Right cardiac atrium (tissue), 5 donors: ENCODE results near the gene ZNF526. TPM values are rescaled to one million over a fixed set of nuclear protein-coding genes. Genes with fewer than 3 reads are reported as not detected.

Source experiments
- ATAC-seq, 2 donors: fragments of 200-7000 bp; cut with Tn5 transposase; one replicate each; pipeline versions ENCODE4 v1.8.0 to v1.9.1; 2020; ENCODE audit warnings: moderate library complexity in 2 of 2, mild to moderate bottlenecking in 1 of 2
- DNase-seq, 3 donors: peaks; one replicate each; pipeline ENCODE4 v3.0.0-alpha.2; 2020
- H3K27ac ChIP-seq: one replicate; pipeline ENCODE4 v1.5.1; 2013; ENCODE audit warnings: mild to moderate bottlenecking, low read length, control low read depth, moderate library complexity
- H3K27me3 ChIP-seq: one replicate; pipeline ENCODE4 v1.6.1; 2013; ENCODE audit not compliant: control insufficient read depth, insufficient read depth
- H3K4me1 ChIP-seq: one replicate; pipeline ENCODE4 v1.6.1; 2013; ENCODE audit warnings: low read length; ENCODE audit not compliant: control insufficient read depth, insufficient read depth
- H3K4me3 ChIP-seq: one replicate; pipeline ENCODE4 v1.5.1; 2013; ENCODE audit warnings: low read length, control low read depth
- H3K9me3 ChIP-seq: one replicate; pipeline ENCODE4 v1.6.1; 2013; ENCODE audit warnings: low read length; ENCODE audit not compliant: control insufficient read depth
- WGBS: extraction: QIAGEN DNeasy Blood & Tissue Kit; methylation state at CpG from one replicate; pipeline ENCODE4 v1.1.7; 2013; 5-methylcytosine and 5-hydroxymethylcytosine counted together
- intact Hi-C, 4 donors: fragments of 100-400 bp; cut with DNase I; formaldehyde crosslinking; loops; one replicate each; pipeline versions ENCODE4 v1.11.0 to v1.14.0; 2022 to 2023
- polyA plus RNA-seq: library from polyadenylated mRNA; stranded (reverse); fragments of 200-250 nt; gene quantifications from one replicate; pipeline ENCODE4 v1.2.3, GENCODE V29; 2013
- total RNA-seq, 4 donors: library from RNA; stranded (reverse); fragmentation: NEBNext Ultra II Directional; extraction: Animal tissue kit (Norgen Biotek cat#: 25700); gene quantifications; one replicate each; pipeline ENCODE4 v1.2.1, GENCODE V29; 2021
- donor health status: healthy with polysubstance abuse.
- donor health status: DM: no; HTN: yes; CAD: no.
- donor health status: DM: no; HTN: no; CAD: no.
- donor health status: DM: no; HTN: yes; CAD: no; lungs with severe emphysema.
- donor health status: DM: yes; HTN: yes; CAD: no.

Gene ZNF526
- total and polyA plus RNA-seq, 5 donors, result 3.3 to 7.3 (median 6.3) TPM

DNA sequence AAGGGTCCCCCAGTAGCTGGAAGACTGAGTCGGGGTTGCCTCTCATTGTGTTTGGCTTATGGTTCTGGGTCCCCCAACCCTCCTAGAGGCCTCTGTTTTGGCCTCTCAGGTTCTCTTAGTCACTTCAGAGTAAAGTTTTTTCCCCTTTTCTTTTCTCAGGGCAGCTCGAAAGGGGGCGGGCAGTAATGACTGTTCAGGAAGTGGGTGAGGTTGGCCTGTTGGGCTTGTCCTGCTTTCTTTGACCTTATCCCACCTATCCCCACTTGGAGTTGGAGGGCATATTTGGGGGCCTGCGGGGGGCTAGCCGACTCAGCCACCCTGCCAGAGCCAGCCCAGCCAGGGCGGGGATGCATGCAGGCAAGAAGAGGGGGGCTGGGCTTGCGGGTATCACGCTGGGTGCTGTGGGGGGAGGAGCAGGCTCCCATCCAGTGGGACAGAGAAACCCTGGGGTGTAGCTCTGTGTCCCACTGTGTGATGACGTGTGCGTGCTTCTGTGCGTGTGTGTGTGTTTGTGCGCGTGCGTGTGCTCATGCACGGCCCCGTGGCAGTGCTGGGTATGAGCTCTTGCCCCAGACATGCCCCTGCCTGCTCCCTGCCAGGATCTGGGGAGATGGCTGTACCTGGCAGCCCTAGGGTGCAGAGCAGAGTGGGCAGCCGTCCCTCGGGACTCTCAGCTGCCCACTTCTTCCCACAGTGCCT is 50.4 kb downstream of the ZNF526 start:
- intact Hi-C loops, result no loop called here
- DNase-seq (peak; percentile 69 to 83 (median 82)), ATAC-seq (peak in 1 of 2 donors; percentile 1)
- no peaks in the 10 kb centered on the region for H3K27me3 ChIP-seq
- H3K4me3 ChIP-seq, result peak overlapping the region; percentile 71
- 10% methylated on average over 18 of the region's 18 CpGs for WGBS
- peak overlapping the region; percentile 67 for H3K27ac ChIP-seq
- H3K4me1 ChIP-seq, result peaks cover 6% of the 10 kb centered on the region
- no peaks in the 10 kb centered on the region for H3K9me3 ChIP-seq

DNA sequence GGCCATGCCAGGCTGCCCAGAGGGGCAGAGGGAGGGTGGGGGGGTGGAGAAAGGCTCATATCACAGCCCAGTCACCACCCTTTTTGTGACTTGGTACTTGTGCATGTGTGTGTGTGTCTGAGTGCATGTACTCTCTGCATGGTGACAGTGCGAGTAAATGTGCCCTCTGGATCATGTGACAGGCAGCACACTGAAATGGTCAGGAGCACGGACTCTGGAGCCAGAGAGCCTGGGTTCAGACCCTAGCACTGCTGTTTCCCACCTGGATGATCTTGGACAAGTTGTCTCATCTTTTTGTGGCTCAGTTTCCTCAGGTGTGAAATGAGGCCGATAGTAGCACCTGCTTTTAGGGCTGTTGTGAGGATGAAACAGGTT is 50.9 kb downstream of the ZNF526 start:
- Histone ChIP-seq H3K9me3 (no peaks in the 10 kb centered on the region), H3K4me3 (peak overlapping the region; percentile 71), H3K4me1 (peaks cover 6% of the 10 kb centered on the region), H3K27ac (peak overlapping the region; percentile 67), H3K27me3 (no peaks in the 10 kb centered on the region)
- intact Hi-C loops, result no loop called here
- no peak for DNase-seq
- no peak for ATAC-seq
- 44% methylated on average over 3 of the region's 3 CpGs for WGBS

DNA sequence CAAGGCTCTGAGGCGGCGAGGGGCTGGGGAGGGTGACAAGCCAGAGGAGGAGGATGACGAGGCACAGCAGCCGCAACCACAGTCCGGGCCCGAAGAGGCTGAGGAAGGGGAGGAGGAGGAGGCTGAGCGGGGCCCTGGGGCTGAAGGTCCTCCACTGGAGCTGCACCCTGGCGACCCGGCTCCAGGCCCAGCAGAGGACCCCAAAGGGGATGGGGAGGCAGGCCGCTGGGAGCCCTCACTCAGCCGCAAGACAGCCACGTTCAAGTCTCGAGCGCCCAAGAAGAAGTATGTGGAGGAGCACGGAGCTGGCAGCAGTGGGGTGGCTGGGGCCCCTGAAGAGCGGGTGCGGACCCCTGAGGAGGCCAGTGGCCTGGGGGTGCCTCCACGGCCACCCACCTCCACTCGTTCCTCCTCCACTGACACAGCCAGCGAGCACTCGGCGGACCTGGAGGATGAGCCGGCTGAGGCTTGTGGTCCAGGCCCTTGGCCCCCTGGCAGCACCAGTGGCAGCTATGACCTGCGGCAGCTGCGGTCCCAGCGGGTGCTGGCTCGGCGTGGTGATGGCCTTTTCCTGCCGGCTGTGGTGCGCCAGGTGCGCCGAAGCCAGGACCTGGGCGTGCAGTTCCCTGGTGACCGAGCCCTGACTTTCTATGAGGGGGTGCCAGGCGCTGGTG is 51.9 kb downstream of the ZNF526 start:
- no peaks in the 10 kb centered on the region for H3K27me3 ChIP-seq
- no peak overlapping the region for H3K27ac ChIP-seq
- peak; percentile 14 to 69 (median 62) for DNase-seq
- 89% methylated on average over 35 of the region's 35 CpGs for WGBS
- H3K4me3 ChIP-seq, result no peak overlapping the region
- H3K9me3 ChIP-seq, result no peaks in the 10 kb centered on the region
- H3K4me1 ChIP-seq, result peaks cover 8% of the 10 kb centered on the region
- ATAC-seq, result no peak
- intact Hi-C loops, result no loop called here

DNA sequence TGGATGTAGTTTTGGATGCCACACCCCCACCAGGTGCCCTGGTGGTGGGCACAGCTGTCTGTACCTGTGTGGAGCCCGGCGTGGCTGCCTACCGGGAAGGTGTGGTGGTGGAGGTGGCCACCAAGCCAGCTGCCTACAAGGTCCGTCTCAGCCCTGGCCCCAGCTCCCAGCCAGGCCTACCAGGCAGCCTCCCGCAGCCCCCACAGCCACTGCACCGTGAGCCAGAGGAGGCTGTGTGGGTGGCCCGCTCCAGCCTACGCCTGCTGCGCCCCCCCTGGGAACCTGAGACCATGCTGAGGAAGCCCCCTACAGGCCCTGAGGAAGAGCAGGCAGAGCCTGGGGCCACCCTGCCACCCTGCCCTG is 52.4 kb downstream of the ZNF526 start:
- DNase-seq (no peak), ATAC-seq (no peak)
- 81% methylated on average over 9 of the region's 9 CpGs for WGBS
- H3K27me3 ChIP-seq, result no peaks in the 10 kb centered on the region
- H3K4me1 ChIP-seq, result peaks cover 10% of the 10 kb centered on the region
- intact Hi-C loops, result no loop called here
- no peak overlapping the region for H3K27ac ChIP-seq
- no peaks in the 10 kb centered on the region for H3K9me3 ChIP-seq
- H3K4me3 ChIP-seq, result no peak overlapping the region

DNA sequence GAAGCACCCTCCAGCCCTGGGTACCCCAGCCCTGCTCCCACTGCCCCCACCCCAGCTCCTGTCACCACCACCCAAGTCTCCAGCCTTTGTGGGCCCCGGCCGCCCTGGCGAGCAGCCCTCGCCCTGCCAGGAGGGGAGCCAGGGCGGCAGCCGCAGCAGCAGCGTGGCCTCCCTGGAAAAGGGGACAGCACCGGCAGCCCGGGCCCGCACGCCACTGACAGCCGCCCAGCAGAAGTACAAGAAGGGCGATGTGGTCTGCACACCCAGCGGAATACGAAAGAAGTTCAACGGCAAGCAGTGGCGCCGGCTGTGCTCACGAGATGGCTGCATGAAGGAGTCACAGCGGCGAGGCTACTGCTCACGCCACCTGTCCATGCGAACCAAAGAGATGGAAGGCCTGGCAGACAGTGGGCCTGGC is 52.9 kb downstream of the ZNF526 start:
- ATAC-seq (no peak), DNase-seq (peak in 2 of 3 donors; percentile 44 to 66)
- H3K27me3 ChIP-seq, result no peaks in the 10 kb centered on the region
- no peaks in the 10 kb centered on the region for H3K9me3 ChIP-seq
- H3K4me3 ChIP-seq, result no peak overlapping the region
- no peak overlapping the region for H3K27ac ChIP-seq
- 95% methylated on average over 23 of the region's 23 CpGs for WGBS
- intact Hi-C loops, result no loop called here
- peaks cover 14% of the 10 kb centered on the region for H3K4me1 ChIP-seq

DNA sequence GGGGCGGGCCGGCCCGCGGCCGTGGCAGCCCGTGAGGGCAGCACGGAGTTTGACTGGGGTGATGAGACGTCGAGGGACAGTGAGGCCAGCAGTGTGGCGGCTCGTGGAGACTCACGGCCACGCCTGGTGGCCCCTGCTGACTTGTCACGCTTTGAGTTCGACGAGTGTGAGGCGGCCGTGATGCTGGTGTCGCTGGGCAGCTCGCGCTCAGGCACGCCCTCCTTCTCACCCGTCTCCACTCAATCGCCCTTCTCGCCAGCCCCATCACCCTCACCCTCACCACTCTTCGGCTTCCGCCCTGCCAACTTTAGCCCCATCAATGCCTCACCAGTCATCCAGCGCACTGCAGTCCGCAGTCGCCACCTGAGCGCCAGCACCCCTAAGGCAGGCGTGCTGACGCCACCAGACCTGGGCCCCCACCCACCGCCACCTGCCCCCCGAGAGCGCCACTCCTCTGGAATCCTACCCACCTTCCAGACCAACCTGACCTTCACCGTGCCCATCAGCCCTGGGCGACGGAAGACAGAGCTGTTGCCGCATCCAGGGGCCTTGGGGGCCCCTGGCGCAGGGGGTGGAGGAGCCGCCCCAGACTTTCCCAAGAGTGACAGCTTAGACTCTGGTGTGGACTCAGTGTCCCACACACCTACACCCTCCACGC is 53.4 kb downstream of the ZNF526 start:
- 89% methylated on average over 43 of the region's 43 CpGs for WGBS
- intact Hi-C loops, result no loop called here
- H3K27ac ChIP-seq, result no peak overlapping the region
- peak in 2 of 3 donors; percentile 50 to 54 for DNase-seq
- H3K9me3 ChIP-seq, result no peaks in the 10 kb centered on the region
- H3K4me1 ChIP-seq, result peaks cover 18% of the 10 kb centered on the region
- no peaks in the 10 kb centered on the region for H3K27me3 ChIP-seq
- no peak overlapping the region for H3K4me3 ChIP-seq
- no peak for ATAC-seq

DNA sequence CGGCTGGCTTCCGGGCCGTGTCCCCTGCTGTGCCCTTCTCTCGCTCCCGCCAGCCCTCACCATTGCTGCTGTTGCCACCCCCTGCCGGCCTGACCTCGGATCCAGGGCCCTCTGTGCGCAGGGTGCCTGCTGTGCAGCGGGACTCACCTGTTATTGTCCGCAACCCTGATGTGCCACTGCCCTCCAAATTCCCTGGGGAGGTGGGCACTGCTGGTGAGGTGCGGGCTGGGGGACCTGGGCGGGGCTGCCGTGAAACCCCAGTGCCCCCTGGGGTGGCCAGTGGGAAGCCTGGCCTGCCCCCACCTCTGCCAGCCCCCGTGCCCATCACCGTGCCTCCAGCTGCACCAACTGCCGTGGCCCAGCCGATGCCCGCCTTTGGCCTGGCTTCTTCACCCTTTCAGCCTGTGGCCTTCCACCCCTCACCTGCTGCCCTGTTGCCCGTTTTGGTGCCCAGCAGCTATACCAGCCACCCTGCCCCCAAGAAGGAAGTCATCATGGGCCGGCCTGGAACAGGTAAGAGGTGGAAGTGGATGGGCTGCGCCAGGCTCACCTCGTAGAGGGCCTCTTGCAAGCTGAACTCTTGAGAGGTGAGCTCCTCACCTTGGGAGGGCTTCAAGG is 54.1 kb downstream of the ZNF526 start:
- H3K27me3 ChIP-seq, result no peaks in the 10 kb centered on the region
- no peak for ATAC-seq
- H3K4me1 ChIP-seq, result peaks cover 24% of the 10 kb centered on the region
- H3K4me3 ChIP-seq, result no peak overlapping the region
- WGBS, result 89% methylated on average over 22 of the region's 22 CpGs
- H3K9me3 ChIP-seq, result no peaks in the 10 kb centered on the region
- peak in 2 of 3 donors; percentile 62 to 71 for DNase-seq
- intact Hi-C loops, result no loop called here
- H3K27ac ChIP-seq, result no peak overlapping the region

DNA sequence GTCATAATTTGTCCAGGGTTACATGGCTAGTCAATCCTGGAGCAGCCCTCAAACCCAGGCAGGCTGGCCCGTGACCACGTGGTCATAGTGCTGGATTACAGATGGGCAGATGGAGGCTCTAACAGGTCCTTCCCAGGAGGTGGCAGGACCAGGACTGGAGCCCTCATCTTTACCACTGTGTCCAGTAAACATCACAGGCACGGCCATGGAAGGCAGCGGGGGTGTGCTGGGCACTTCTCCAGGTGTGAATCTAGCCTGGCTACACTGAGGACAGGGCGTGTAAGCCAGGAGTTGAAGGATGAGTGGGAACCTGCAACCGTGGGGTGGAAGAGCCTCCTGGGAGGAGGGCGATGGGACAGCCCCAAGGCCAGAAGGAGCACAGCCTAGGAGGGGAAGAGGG is 55.0 kb downstream of the ZNF526 start:
- Histone ChIP-seq H3K4me1 (peaks cover 24% of the 10 kb centered on the region), H3K9me3 (no peaks in the 10 kb centered on the region), H3K27me3 (no peaks in the 10 kb centered on the region), H3K4me3 (no peak overlapping the region), H3K27ac (no peak overlapping the region)
- DNase-seq (peak in 1 of 3 donors; percentile 26), ATAC-seq (no peak)
- 69% methylated on average over 7 of the region's 7 CpGs for WGBS
- intact Hi-C loops, result no loop called here

DNA sequence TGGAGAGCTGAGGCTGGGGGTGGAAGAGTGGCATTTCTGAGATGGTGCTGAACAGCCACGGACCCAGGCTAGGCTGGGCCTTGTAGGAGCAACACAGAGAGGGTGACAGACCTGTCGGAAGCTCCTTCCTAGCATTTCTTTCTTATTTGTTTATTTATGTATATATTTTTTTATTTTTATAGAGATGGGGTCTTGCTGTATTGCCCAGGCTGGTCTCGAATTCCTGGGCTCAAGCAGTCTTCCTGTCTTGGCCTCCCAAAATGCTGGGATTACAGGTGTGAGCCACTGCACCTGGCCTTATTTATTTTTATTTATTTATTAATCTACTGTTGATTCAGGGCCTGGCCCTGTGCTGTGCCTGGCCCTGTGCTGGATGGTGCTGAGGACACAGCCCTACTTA is 55.4 kb downstream of the ZNF526 start:
- DNase-seq, result peak in 1 of 3 donors; percentile 12
- no peaks in the 10 kb centered on the region for H3K9me3 ChIP-seq
- peaks cover 24% of the 10 kb centered on the region for H3K4me1 ChIP-seq
- H3K4me3 ChIP-seq, result no peak overlapping the region
- no peaks in the 10 kb centered on the region for H3K27me3 ChIP-seq
- intact Hi-C loops, result no loop called here
- no peak overlapping the region for H3K27ac ChIP-seq
- no peak for ATAC-seq
- 90% methylated on average over 3 of the region's 3 CpGs for WGBS

DNA sequence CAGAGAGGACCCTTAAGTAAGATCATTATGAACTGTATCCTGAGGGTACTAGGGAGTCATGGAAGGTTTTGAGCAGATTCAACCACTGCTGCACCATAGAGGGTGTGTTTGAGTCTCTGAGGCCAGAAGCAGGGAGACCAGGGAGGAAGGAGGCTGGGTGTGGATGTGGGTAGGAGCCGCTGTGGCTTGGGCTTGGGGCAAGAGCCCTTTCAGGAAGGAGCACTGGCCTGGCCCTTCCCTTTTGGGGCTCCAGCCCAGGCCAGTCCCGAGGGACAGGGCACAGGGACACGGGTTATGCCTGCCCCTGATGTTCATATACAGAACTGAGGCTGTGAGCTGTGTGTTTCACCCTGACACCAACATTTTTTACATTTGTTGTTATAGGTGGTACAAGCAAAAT is 56.2 kb downstream of the ZNF526 start:
- Histone ChIP-seq H3K27me3 (no peaks in the 10 kb centered on the region), H3K9me3 (no peaks in the 10 kb centered on the region), H3K4me3 (no peak overlapping the region), H3K4me1 (peaks cover 20% of the 10 kb centered on the region), H3K27ac (no peak overlapping the region)
- ATAC-seq (no peak), DNase-seq (peak; percentile 32 to 71 (median 60))
- intact Hi-C loops, result no loop called here
- 52% methylated on average over 3 of the region's 3 CpGs for WGBS

DNA sequence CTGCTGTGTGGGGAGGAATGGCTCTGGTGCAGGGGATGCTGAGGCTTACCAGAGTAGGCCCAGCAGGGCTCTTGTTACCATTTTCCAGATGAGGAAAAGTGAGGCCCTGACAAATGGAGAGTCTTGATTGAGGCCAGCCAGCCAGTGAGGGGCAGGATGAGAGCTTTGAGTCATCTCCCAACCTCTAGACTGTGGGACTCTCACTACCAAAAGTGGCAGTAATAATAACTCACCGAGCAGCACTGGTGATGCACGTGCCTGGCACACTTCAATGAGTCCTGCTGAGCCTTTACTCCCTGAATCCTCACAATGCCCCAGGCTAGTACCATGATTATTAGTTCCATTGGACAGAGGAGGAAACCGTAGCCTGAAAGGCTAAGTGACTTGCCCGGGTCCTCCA is 56.7 kb downstream of the ZNF526 start:
- 85% methylated on average over 4 of the region's 4 CpGs for WGBS
- intact Hi-C loops, result no loop called here
- no peak for ATAC-seq
- H3K9me3 ChIP-seq, result no peaks in the 10 kb centered on the region
- peak in 2 of 3 donors; percentile 5 to 21 for DNase-seq
- H3K4me1 ChIP-seq, result peaks cover 22% of the 10 kb centered on the region
- H3K27me3 ChIP-seq, result no peaks in the 10 kb centered on the region
- no peak overlapping the region for H3K27ac ChIP-seq
- H3K4me3 ChIP-seq, result no peak overlapping the region
